Measurements from ENCODE around the gene SNED1.
"Not testable (repeated sequence)": the region's sequence is repeated elsewhere in the genome, so short reads cannot be mapped to it uniquely, and the experiment has no call there.

The SNED1 gene

GRCh38 chr2:240972636-240973521, 25.5 kb upstream of the SNED1 start:
- DNase-seq: peak; percentile 8

GRCh38 chr2:240974771-240975572, 23.4 kb upstream of the SNED1 start:
- no peak for DNase-seq

- DNase-seq: not testable (repeated sequence)
These were observed 22.5 kb upstream of the SNED1 start for GRCh38 chr2:240975903-240976302.

GRCh38 chr2:240981280-240981679, 17.1 kb upstream of the SNED1 start:
- no peak for DNase-seq

- no peak for DNase-seq
These were observed 16.3 kb upstream of the SNED1 start for GRCh38 chr2:240981871-240982800.

- no peak for DNase-seq
These were observed 15.6 kb upstream of the SNED1 start for GRCh38 chr2:240982821-240983281.

- no peak for DNase-seq
These were observed 14.9 kb upstream of the SNED1 start for GRCh38 chr2:240983361-240983995.

DNA sequence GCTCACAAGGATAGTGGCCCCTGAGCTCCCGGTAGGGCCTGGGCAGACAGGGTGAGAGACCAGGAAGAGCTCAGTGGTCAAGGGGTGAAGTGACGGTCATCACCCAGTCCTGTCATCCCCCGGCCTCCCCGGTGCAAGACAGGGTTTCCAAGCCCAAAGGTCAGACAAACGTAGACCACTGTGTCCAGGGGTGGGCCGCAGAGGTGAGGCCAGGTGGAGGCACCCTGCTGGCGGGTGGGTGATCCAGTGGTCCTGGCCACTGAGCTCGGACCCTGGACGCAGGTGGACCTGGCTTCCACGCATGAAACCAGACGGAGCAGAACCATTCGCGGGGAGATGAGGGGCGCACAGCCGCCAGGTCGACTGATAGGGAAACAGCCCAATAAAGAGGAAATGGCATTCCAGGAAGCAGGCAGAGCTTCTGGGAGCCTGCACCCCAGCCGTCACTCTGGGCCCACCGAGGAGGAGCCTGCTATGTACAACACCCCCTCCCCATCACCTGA, 14.4 kb upstream of the SNED1 start:
- no peak for DNase-seq

GRCh38 chr2:240985881-240986786, 12.3 kb upstream of the SNED1 start:
- no peak for DNase-seq

- DNase-seq: no peak
These were observed 11.5 kb upstream of the SNED1 start for GRCh38 chr2:240986787-240987411.

DNA sequence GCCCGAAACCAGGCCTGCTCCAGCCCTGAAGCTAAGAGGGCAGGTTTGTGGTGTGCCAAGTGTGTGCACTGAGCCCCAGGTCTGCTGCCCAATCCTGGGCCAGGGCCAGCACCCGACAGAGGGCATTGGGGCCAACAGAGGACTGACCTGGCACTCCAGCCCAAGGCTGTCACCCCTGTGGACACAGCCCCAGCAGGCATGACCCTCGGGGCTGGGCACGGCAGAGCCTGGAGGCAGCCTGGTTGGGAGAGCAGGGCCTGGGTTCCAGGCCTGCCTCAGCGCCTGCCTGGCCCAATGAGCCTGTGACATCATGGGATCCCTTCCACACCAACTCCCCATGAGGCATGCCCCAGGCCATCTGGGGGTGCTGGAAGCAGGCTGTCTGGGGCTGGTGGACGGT, 10.8 kb upstream of the SNED1 start:
- no peak for DNase-seq

GRCh38 chr2:240988146-240988545, 10.3 kb upstream of the SNED1 start:
- no peak for DNase-seq

- no peak for DNase-seq
These were observed 9.7 kb upstream of the SNED1 start for GRCh38 chr2:240988571-240989271.

DNA sequence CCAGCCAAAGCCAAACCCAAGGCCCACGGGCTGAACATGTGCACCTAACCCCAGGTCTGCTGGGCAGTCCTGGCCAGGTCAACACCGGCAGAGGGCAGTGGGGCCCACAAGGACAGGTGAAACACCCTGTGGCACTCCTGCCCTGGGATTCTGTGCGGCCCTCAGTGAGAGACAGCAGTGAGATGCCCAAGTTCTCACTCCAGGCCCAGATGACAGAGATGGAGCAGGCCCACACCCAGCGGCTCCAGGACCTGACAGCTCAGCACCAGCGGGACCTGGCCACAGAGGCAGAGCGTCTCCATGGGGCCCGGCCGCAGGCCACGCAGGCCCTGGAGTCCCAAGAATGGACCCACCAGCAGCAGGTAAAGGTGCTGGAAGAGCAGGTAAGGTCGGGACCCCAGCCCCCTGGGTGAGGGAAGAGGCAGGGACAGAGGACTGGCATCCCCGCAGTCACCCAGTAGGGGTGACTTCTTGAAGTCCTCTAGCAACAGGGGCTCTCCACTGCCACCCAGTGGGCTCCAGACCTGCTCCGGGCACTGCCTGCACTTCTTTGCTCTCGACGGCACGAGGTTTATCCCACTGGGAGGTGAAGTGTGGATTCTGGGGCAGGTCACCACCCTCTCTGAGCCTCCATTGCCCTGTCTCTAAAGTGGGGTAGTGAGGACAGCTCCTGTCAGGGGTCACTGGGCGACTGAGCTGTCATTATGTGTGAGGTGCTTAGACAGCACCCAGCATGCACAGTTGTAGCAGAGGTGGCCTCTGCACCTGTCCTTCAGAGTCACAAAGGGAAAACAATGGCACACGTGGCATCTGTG, 8.8 kb upstream of the SNED1 start:
- DNase-seq: no peak

DNA sequence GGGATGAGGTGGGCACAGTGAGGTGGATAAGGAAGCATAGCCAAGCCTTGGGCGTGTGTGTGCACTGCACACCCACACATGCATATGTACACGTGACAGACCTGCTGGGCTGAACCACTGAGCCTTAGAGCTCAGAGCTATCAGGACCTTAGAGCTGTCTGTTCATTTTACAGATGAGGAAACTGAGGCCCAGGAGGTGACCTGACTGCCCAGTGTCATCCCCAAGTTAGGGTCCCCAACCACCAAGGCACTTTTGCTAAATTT, 8.2 kb upstream of the SNED1 start:
- DNase-seq: no peak

DNA sequence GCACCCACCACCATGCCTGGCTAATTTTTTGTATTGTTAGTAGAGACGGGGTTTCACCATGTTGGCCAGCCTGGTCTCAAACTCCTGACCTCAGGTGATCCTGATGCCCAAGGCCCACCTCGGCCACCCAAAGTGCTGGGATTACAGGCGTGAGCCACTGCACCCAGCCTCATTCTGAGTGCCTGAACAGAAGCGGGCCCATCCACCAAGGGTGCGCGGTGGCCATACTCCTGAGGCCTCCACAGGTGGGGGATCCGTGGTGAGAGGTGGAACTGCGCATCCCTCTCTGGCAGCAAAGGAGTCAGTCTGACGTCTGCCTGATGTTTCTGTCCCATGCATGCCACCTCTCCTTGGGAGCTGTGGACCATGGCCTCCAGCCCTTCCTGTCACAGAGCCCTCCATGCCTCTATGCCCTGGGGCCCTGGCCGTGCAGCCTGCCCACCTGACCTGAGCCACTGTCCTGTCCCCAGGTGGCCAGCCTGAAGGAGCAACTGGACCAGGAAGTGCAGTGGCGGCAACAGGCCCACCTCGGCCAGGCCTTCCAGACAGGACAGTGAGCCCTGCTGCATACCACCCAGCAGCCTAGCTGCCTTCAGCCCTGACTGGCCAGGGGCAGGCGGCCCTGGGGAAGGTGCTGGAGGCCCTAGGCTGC, 7.6 kb upstream of the SNED1 start:
- no peak for DNase-seq

DNA sequence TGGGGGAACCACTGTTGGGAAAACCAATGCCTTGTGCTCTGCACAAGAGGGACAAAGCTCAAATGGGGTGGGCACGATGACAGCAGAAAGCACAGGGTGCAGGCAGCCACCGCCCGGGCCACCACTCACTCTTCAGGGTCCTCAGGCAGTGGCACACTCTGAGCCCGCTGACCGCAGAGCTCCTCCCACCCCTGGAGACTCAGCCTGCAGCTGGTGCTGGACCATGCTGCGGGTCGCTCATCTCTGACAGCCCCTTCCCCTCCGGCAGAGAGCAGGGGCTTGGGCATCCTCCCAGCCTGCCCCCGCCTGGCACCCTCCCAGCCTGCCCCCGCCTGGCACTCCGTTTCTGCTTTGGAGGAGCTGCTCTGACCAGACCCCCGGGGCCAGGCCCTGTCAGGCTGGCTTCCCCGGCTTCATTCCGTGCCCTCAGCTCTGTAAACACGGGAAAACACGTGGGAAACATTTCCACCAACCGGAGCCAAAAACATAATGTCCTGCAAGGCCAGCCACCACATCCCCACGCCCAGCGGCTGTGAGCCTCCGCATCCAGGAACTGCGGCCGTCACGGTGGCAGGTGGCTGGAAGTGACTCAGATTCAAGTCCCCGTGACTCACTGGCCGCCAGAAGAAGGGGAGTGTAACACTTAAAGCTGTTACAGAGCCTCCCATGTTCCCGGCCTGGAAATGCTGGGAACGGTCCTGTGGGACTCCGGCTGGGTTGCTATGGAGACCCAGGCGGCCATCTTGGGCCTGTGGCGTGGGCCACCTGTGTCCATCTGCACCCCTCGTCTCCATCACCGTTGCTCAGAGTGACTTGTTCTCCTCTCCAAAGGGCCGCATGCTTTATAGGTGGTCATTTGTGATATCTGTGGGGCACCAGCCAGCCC, 6.8 kb upstream of the SNED1 start:
- peak; percentile 29 for DNase-seq

Data from NCI-H446 treated with DMSO at 0.1 percent for 48 hours (cell line).